GM12872 (cell line): Measurements from ENCODE around the gene BCL2L13.

ENCODE experiments used
- TF ChIP-seq, protein P1 (sequence below): IDR thresholded peaks from 3 replicates; pipeline ENCODE4 v1.5.1; 2011; ENCODE audit warnings: low read depth, mild to moderate bottlenecking, low read length, moderate library complexity; ENCODE audit not compliant: insufficient read depth

The BCL2L13 gene

DNA sequence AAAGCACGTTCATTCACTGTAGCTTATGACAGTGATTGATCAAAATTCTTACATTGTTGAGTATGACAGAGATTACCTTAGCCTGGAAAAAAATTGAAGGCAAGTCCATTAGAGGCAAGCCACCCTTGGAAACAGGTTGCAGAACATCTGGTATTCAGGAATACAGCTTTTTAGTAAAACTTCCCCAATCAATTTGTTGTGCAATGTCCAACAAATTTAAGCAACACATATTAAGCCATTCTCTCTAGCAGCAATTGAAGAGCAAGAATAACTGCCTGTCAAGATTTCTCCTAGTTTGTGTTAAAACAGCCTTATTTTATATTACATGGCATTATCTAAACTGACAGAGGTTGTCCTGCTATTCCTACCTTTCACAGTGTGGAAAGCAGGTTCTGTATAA, 37.0 kb downstream of the BCL2L13 start:
- TF ChIP-seq, protein P1, sequence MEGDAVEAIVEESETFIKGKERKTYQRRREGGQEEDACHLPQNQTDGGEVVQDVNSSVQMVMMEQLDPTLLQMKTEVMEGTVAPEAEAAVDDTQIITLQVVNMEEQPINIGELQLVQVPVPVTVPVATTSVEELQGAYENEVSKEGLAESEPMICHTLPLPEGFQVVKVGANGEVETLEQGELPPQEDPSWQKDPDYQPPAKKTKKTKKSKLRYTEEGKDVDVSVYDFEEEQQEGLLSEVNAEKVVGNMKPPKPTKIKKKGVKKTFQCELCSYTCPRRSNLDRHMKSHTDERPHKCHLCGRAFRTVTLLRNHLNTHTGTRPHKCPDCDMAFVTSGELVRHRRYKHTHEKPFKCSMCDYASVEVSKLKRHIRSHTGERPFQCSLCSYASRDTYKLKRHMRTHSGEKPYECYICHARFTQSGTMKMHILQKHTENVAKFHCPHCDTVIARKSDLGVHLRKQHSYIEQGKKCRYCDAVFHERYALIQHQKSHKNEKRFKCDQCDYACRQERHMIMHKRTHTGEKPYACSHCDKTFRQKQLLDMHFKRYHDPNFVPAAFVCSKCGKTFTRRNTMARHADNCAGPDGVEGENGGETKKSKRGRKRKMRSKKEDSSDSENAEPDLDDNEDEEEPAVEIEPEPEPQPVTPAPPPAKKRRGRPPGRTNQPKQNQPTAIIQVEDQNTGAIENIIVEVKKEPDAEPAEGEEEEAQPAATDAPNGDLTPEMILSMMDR, result no peak

GRCh38 chr22:17678817-17679385, 40.3 kb downstream of the BCL2L13 start:
- TF ChIP-seq, protein P1, result no peak

GRCh38 chr22:17684245-17684644, 45.7 kb downstream of the BCL2L13 start:
- TF ChIP-seq, protein P1, result no peak

DNA sequence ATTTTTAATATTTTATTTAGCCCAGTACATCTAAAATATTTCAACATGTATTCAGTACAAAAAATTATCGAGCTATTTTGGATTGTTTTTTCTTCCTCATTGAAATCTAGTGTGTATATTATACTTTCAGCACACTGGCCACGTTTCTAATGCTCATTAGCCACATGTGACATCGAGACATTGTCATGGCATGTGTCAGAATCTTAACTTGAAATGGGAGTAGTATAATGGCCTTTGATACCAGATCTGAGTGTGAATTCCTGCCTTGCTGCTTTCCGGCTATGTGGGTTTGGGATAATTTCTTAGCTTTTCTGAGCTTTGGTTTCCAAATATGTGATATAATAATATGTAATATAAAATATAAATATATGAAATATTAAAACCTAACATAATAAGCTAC, 54.3 kb downstream of the BCL2L13 start:
- TF ChIP-seq, protein P1, result no peak

DNA sequence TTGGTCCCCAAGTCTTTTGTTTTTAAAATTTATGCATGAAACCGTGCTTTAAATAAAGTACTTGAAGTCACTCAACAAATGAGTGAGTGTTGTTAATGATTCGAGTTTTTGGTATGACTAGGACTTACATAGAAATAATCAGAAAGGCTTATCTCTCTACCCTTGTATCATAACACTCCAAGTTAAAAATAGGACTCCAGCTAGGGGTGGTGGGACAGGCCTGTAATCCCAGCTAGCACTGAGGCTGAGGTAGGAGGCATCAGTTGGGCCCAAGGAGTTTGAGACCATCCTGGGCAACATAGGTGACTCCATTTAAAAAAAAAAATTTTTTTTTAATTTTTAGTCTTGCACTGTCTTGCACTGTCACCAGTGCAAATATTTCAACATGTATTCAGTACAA, 55.6 kb downstream of the BCL2L13 start:
- TF ChIP-seq, protein P1, result no peak

DNA sequence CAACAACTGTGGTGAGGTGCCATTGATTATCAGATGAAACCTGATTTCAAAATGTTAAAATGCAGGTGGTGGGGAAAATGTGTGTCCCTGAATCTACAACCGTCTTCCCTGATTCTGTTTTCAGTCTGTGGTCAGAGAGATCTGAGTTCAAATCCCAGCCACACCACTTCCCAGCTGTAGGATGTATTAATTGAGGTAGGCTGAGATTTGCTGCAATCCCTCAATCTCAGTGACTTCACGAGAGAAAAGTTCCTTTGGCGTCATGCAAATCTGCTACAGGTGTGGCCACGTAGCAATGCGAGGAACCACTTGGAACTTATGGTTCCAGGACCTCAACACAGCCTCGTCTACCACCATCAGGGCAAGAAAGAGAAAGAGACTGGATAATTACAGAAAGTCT, 56.2 kb downstream of the BCL2L13 start:
- TF ChIP-seq, protein P1, result no peak

DNA sequence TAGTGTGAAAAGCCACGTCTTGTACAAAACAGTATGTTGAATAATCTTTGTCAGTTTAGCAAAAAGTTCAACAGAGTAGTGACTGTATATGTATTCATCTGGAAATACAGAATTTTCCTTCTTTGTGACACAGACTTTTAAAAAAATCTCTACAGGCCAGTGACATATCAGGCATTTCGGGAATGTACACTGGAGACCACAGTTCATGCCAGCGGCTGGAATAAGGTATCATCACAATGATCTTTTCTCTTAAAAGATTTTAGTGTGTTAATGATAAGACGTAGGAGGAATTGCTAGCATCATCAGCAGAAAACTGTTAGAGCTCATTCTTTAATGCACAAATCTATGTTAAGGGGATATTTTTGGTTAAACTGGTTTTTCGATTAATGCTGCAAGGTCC, 57.4 kb downstream of the BCL2L13 start:
- TF ChIP-seq, protein P1, result no peak
